Gastrocnemius medialis (tissue), 4 donors: ENCODE data around the gene A3GALT2. TPM values are rescaled to one million over a fixed set of nuclear protein-coding genes. Genes with fewer than 3 reads are reported as not detected.
A peak's percentile ranks its signal among the peaks of the same experiment; 100 is the strongest.

ENCODE experiments used
- ATAC-seq, 2 donors: fragments of 150-250 bp; one replicate each; pipeline ENCODE4 v1.9.1; 2016
- DNase-seq, 2 donors: peaks; one replicate each; pipeline ENCODE4 v3.0.0-alpha.2; 2019
- H3K27ac ChIP-seq, 4 donors: fragments of 200-600 bp; sonication (generic); 1 replicate in 1 of 4; 2 replicates in 3 of 4; pipeline ENCODE4 v1.5.1; 2016 to 2018; ENCODE audit warnings: mild to moderate bottlenecking in 2 of 4, moderate library complexity in 1 of 4
- H3K27me3 ChIP-seq, 3 donors: fragments of 200-600 bp; sonication (generic) in 2 of 3; 1 replicate in 1 of 3; 2 replicates in 2 of 3; pipeline versions ENCODE4 v1.5.1 to v1.6.0; 2016 to 2019; ENCODE audit warnings: mild to moderate bottlenecking in 1 of 3, moderate library complexity in 1 of 3
- H3K36me3 ChIP-seq, 2 donors: fragments of 200-600 bp; sonication (generic) in 1 of 2; one replicate each; pipeline ENCODE4 v1.5.1; 2017 to 2018
- H3K4me1 ChIP-seq, 2 donors: fragments of 200-600 bp; sonication (generic) in 1 of 2; one replicate each; pipeline ENCODE4 v1.5.1; 2016 to 2017; ENCODE audit warnings: mild to moderate bottlenecking in 2 of 2
- H3K4me3 ChIP-seq, 4 donors: fragments of 200-600 bp; sonication (generic) in 3 of 4; 1 replicate in 1 of 4; 2 replicates in 3 of 4; pipeline ENCODE4 v1.5.1; 2016 to 2019; ENCODE audit warnings: mild to moderate bottlenecking in 2 of 4
- H3K9me3 ChIP-seq, 3 donors: fragments of 200-600 bp; sonication (generic) in 2 of 3; 1 replicate in 1 of 3; 2 replicates in 2 of 3; pipeline ENCODE4 v1.5.1; 2016 to 2019
- CTCF ChIP-seq, 5 experiments: fragments of 450-650 bp in 3 of 5; fragments of 200-600 bp in 2 of 5; sonication (generic) in 2 of 5; IDR thresholded peaks in 4 of 5; conservative IDR thresholded peaks in 1 of 5; 1 replicate in 4 of 5; 2 replicates in 1 of 5; pipeline ENCODE4 v1.5.1; 2016 to 2019; ENCODE audit warnings: antibody characterized with exemption in 5 of 5, mild to moderate bottlenecking in 3 of 5, moderate library complexity in 3 of 5
- POLR2A ChIP-seq, 2 donors: fragments of 450-650 bp; IDR thresholded peaks; one replicate each; pipeline ENCODE4 v1.6.1; 2017; ENCODE audit warnings: antibody characterized with exemption in 2 of 2, mild to moderate bottlenecking in 2 of 2, moderate library complexity in 2 of 2
- in situ Hi-C, 4 donors: fragments of 200-750 bp; cut with MboI; loops; one replicate each; pipeline versions ENCODE4 v1.15.0 to v1.8.0; 2017; ENCODE audit warnings: low sequenced_read_pairs in 4 of 4
- intact Hi-C: fragments of 100-400 bp; cut with DNase I; formaldehyde crosslinking; loops from one replicate; pipeline ENCODE4 v1.15.1; 2023; ENCODE audit warnings: low total_unique reads
- microRNA counts, 2 donors: library from miRNA; unstranded; fragments of <30 nt; microRNA quantifications; one replicate each; lab custom pipeline; 2016
- microRNA-seq, 2 donors: library from miRNA; unstranded; fragments of <30 nt; microRNA quantifications; one replicate each; pipeline ENCODE4, GENCODE V29; 2016; ENCODE audit warnings: borderline replicate concordance in 2 of 2
- total RNA-seq, 4 donors: library from RNA; depleted of rRNA; stranded (reverse); fragments of >200 nt; gene quantifications; one replicate each; pipeline versions ENCODE4 v1.1.0 to v1.2.3, GENCODE V29; 2016

Gene A3GALT2
- total RNA-seq, 4 donors from 2014 or later, result not detected

- Histone ChIP-seq H3K9me3 (no peaks in the 10 kb centered on the region), H3K27ac (peak overlapping the region; percentile 65 to 75 (median 74)), H3K36me3 (no peaks in the 10 kb centered on the region), H3K4me1 (peaks cover 37 to 50% of the 10 kb centered on the region in 2 donors), H3K4me3 (peak overlapping the region; percentile 61 to 76 (median 66)), H3K27me3 (no peaks in the 10 kb centered on the region)
- in situ Hi-C loops, result no loop called here
- ATAC-seq (no peak), DNase-seq (no peak)
- intact Hi-C loops, result no loop called here
- no peak for TF ChIP-seq POLR2A (IDR thresholded peaks at IDR 0.05)
- no peak for TF ChIP-seq CTCF (IDR thresholded peaks at IDR 0.05 in 4 of 5, conservative IDR thresholded peaks at IDR 0.05 in 1 of 5)
Observed at GRCh38 chr1:33257207-33257771, 63.6 kb downstream of the A3GALT2 start.

MicroRNAs within 50 kb of the gene (microRNA counts, 767-probe panel; counts per million panel counts)
- microRNA hsa-miR-3605-5p (lab: Ali Mortazavi, UCI), result 356 to 448 counts per million in 2 donors

Small RNAs within 50 kb of the gene (microRNA-seq; reads per million reads assigned to microRNA genes)
- 47.8 to 59.1 reads per million in 2 donors for gene MIR3605

Other genes with a start within 250 kb of the A3GALT2 start
- 1 to 10 TPM in 3 of 4 donors, under 1 TPM in 1; 0.52 to 3.1 (median 1.2) TPM for gene AZIN2, start 239.9 kb downstream of the A3GALT2 start, total RNA-seq
- 10 to 100 TPM in 1 of 4 donors, 1 to 10 TPM in 3; 3.3 to 10.8 (median 7.4) TPM for gene TRIM62, start 139.1 kb downstream of the A3GALT2 start, total RNA-seq
- gene ZNF362, start 64.6 kb downstream of the A3GALT2 start, total RNA-seq, result 10 to 100 TPM in 3 of 4 donors, 1 to 10 TPM in 1; 6.4 to 19.2 (median 17.7) TPM
- gene PHC2, start 110.0 kb upstream of the A3GALT2 start, total RNA-seq, result 100 to 1,000 TPM; 318 to 516 (median 364) TPM
- gene ZSCAN20, start 151.5 kb upstream of the A3GALT2 start, total RNA-seq, result 1 to 10 TPM; 2.7 to 7.0 (median 4.2) TPM